Neural crest cell (in vitro differentiated cells): ENCODE measurements around the gene AVL9. TPM values are rescaled to one million over a fixed set of nuclear protein-coding genes. Genes with fewer than 3 reads are reported as not detected.
"Not testable (repeated sequence)": the region's sequence is repeated elsewhere in the genome, so short reads cannot be mapped to it uniquely, and the experiment has no call there.

ENCODE experiments used
- DNase-seq: peaks from one replicate; pipeline ENCODE4 v3.0.0; 2021; ENCODE audit warnings: low read depth, mixed read lengths, low spot score
- H3K27ac Mint-ChIP-seq: one replicate; pipeline ENCODE4 v1.8.0; 2021; ENCODE audit warnings: mild to moderate bottlenecking, mixed read lengths; ENCODE audit not compliant: unreplicated experiment
- H3K27me3 Mint-ChIP-seq: 2 replicates; pipeline ENCODE4 v1.8.0; 2021; ENCODE audit warnings: low read depth, mild to moderate bottlenecking, mixed read lengths
- H3K36me3 Mint-ChIP-seq: 2 replicates; pipeline ENCODE4 v1.8.0; 2021; ENCODE audit warnings: low read depth, mild to moderate bottlenecking, mixed read lengths
- H3K4me1 Mint-ChIP-seq: 2 replicates; pipeline ENCODE4 v1.8.0; 2021; ENCODE audit warnings: mixed read lengths
- H3K4me3 Mint-ChIP-seq: one replicate; pipeline ENCODE4 v1.8.0; 2021; ENCODE audit warnings: mild to moderate bottlenecking, mixed read lengths
- H3K9me3 Mint-ChIP-seq: 2 replicates; pipeline ENCODE4 v1.8.0; 2021; ENCODE audit warnings: mixed read lengths
- CTCF ChIP-seq: fragments of 200-600 bp; sonication (generic); conservative IDR thresholded peaks from 2 replicates; pipeline ENCODE4 v1.5.0; 2021; ENCODE audit warnings: antibody characterized with exemption, mild to moderate bottlenecking
- total RNA-seq: library from RNA; stranded (reverse); gene quantifications from 2 replicates; pipeline ENCODE4 v1.2.1, GENCODE V29; 2021

AVL9 gene
- total RNA-seq, 1 donor from 2014 or later = 36.8 TPM

DNA sequence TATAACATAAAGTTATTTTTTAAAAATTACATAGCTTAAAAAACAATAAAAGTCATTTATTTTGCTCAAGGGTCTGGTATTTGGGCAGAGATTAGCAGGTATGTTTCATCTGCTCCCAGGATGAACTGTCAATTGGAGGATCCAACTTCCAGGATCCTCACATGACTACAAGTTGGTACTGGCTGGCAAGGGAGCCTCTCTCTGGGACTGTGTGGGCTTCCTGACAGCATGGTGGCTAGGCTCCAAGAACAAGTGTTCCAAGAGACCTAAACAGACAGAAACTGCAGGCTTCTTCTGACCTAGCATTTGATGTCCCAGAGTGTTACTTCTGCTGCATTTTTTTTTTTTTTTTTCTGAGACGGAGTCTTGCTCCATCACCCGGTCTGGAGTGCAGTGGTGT is 107.2 kb downstream of the AVL9 start:
- DNase-seq = no peak
- H3K4me1 Mint-ChIP-seq = peaks cover 4% of the 10 kb centered on the region
- TF ChIP-seq CTCF = no peak
- H3K27me3 Mint-ChIP-seq = no peaks in the 10 kb centered on the region
- H3K27ac Mint-ChIP-seq = no peak overlapping the region
- peaks cover 21% of the 10 kb centered on the region for H3K9me3 Mint-ChIP-seq
- peaks cover 26% of the 10 kb centered on the region for H3K36me3 Mint-ChIP-seq
- no peak overlapping the region for H3K4me3 Mint-ChIP-seq

- not testable (repeated sequence) for H3K27me3 Mint-ChIP-seq, H3K4me1 Mint-ChIP-seq, H3K4me3 Mint-ChIP-seq, DNase-seq, H3K27ac Mint-ChIP-seq
- Mint-ChIP-seq H3K9me3 (peaks cover 15% of the 10 kb centered on the region), H3K36me3 (peaks cover 17% of the 10 kb centered on the region)
Observed at GRCh38 chr7:32603492-32603891, 108.2 kb downstream of the AVL9 start.

- H3K27ac Mint-ChIP-seq, DNase-seq, H3K27me3 Mint-ChIP-seq, H3K4me3 Mint-ChIP-seq, H3K4me1 Mint-ChIP-seq: not testable (repeated sequence)
- Mint-ChIP-seq H3K36me3 (peaks cover 17% of the 10 kb centered on the region), H3K9me3 (peaks cover 15% of the 10 kb centered on the region)
Observed at GRCh38 chr7:32604047-32604446, 108.8 kb downstream of the AVL9 start.

- Mint-ChIP-seq H3K4me1 (peaks cover 4% of the 10 kb centered on the region), H3K4me3 (no peak overlapping the region), H3K9me3 (peaks cover 15% of the 10 kb centered on the region), H3K27ac (no peak overlapping the region), H3K36me3 (peaks cover 17% of the 10 kb centered on the region), H3K27me3 (no peaks in the 10 kb centered on the region)
- DNase-seq = no peak
- no peak for TF ChIP-seq CTCF
Observed at GRCh38 chr7:32605032-32605431, 109.7 kb downstream of the AVL9 start.

DNA sequence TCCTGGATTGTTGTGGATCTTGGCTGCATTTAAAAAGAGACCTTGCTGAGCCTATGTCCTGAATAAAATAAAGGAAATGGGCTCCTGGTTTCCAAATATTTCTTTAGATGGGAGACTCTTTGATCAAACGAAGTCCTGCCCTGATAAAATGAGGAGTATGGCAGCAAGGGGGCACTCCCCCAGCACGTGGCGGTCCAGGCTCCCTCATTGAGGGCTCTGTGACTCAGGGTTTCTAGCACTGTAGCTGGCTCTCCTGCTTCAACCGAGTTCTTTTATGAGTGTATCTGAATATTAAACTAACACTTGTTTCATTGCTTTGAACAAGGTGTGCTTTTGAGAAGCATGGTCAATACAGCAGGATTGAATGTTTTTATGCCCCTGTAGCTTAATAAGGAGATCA is 114.2 kb downstream of the AVL9 start:
- no peak for DNase-seq
- Mint-ChIP-seq H3K4me1 (peaks cover 18% of the 10 kb centered on the region), H3K27me3 (no peaks in the 10 kb centered on the region), H3K9me3 (peaks cover 4% of the 10 kb centered on the region), H3K4me3 (no peak overlapping the region), H3K27ac (no peak overlapping the region), H3K36me3 (peaks cover 8% of the 10 kb centered on the region)
- no peak for TF ChIP-seq CTCF

DNA sequence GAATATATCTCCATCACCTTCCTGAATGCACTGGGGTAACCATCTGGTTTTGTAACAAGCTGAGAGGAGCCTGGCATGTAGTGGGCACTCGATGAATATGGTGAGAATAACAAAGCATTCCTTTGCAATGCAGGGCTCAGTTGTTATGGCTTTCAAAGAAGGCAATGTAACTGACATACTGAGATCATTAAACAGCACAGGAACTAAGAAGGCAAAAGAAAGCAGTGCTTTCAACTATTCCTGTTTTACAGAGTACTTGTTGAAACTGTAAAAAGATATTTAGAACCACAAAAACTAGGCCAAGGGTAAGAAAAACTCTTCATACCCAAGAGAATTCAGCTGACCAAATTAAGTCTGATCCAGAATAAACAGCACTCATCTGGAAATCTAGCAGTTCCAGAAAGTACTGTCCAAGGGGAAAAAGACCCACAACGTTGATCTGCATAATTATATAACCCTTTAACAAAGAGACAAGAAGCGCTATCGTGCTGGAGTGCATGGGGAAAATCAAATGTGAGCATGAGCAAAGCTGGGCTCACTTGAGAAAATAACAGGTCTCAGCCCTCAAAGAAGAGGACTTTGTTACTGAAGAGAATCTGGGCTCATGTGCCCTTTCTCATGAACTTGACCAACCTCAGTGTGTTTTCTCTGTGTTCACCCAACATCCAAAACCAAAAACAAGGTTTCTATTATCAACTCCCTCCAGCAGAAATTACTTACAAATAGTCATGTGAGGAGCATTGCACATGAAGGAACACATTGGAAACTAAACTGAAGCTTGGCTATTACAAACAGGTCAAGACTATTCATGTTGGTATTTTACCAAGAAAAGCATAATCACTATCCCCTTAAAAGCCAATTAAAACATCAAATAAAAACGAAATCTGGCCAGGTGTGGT is 116.2 kb downstream of the AVL9 start:
- no peak for DNase-seq
- no peak for TF ChIP-seq CTCF
- Mint-ChIP-seq H3K36me3 (peaks cover 7% of the 10 kb centered on the region), H3K9me3 (peaks cover 3% of the 10 kb centered on the region), H3K27ac (peak overlapping the region; percentile 7), H3K4me3 (no peak overlapping the region), H3K27me3 (no peaks in the 10 kb centered on the region), H3K4me1 (peaks cover 18% of the 10 kb centered on the region)
